Measurements from ENCODE around the gene RAB11FIP5. TPM values are rescaled to one million over a fixed set of nuclear protein-coding genes. Genes with fewer than 3 reads are reported as not detected.
A peak's percentile ranks its signal among the peaks of the same experiment; 100 is the strongest.

RAB11FIP5 gene
- total and polyA plus RNA-seq, 7 experiments from 2014 or later = 5.6 to 13.2 (median 11.2) TPM

DNA sequence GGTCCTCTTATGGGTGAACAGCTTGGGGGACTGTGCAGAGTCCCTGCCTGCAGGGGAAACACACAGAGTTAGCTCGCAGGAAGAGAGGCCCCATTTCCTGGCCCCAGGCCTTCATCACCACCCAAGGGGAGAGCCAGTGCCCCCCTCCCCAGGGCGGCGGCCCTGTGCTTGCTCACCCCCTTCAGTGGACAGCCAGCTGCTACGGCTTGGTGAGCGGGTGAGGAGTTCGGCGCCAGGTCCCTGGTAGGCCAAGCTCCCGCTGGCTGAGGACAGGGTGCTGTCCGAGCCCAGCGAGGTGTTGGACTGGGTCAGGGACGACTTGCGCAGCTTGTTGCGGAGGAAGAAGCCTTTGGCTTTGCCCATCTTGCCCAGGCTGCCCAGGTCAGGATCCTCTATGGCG, 24.0 kb downstream of the RAB11FIP5 start:
- no peak overlapping the region for H3K4me3 Mint-ChIP-seq

DNA sequence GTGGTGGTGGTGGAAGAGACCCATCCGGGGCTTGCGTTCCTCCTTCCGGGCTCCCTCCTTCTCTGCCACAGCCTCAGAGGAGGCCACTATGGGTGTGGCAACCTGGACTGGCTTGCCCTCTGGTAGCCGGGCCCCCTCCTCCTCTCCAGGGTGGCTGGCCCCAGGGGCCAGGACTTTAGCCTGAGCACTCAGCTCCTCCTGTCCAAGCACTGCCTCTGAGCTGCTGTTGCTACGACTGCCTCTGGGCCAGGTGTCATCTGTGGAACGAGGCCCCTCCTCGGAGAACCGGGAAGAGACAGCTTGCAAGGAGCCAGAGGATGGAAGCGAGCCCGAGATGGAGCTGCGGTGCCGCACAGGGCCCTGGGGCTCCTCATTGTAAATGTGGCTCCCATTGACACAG, 24.5 kb downstream of the RAB11FIP5 start:
- intact Hi-C loops (cut with micrococcal nuclease) = loop anchor here in 1 of 2 donors (5.0 kb wide), 1 partner anchor 96 kb away; no protein-coding TSS in a partner anchor
- Mint-ChIP-seq H3K9me3 (no peaks in the 10 kb centered on the region), H3K4me3 (no peak overlapping the region)

More for the DNA sequence above, 24.0 kb downstream of the RAB11FIP5 start:
- ChIA-PET CTCF (interaction anchor here (0.8 to 4.8 kb wide), 3 partner anchors 24 to 88 kb away, joined by 4 to 44 read pairs (median 4); no protein-coding TSS in a partner anchor), POLR2A (no interaction called here)
- intact Hi-C loops (cut with micrococcal nuclease) = loop anchor here in 1 of 2 donors (5.0 kb wide), 1 partner anchor 96 kb away; no protein-coding TSS in a partner anchor
- H3K4me1 ChIP-seq (ENCODE audit: control insufficient read depth in 2 of 2, insufficient read depth in 2 of 2, low read length in 2 of 2) = no peaks in the 10 kb centered on the region
- Mint-ChIP-seq H3K36me3 (peaks cover 0 to 7% (median 3%) of the 10 kb centered on the region in 5 donors), H3K9me3 (no peaks in the 10 kb centered on the region), H3K4me1 (peaks cover 0 to 9% (median 0%) of the 10 kb centered on the region in 7 donors), H3K27ac (no peak overlapping the region), H3K27me3 (no peaks in the 10 kb centered on the region)
- DNase-seq = no peak
- H3K4me3 ChIP-seq (ENCODE audit: low read length) = no peak overlapping the region
- peaks cover 0 to 22% (median 0%) of the 10 kb centered on the region in 3 experiments for H3K36me3 ChIP-seq (ENCODE audit: control insufficient read depth in 2 of 3, insufficient read depth in 3 of 3, low read length in 3 of 3)
- no peaks in the 10 kb centered on the region for H3K27me3 ChIP-seq (ENCODE audit: control insufficient read depth in 2 of 2, insufficient read depth in 2 of 2, low read length in 2 of 2)
- no peak for ATAC-seq
- H3K27ac ChIP-seq (ENCODE audit: low read depth, low read length) = no peak overlapping the region
- no peaks in the 10 kb centered on the region for H3K9me3 ChIP-seq (ENCODE audit: control insufficient read depth in 2 of 3, low read length in 3 of 3)

DNA sequence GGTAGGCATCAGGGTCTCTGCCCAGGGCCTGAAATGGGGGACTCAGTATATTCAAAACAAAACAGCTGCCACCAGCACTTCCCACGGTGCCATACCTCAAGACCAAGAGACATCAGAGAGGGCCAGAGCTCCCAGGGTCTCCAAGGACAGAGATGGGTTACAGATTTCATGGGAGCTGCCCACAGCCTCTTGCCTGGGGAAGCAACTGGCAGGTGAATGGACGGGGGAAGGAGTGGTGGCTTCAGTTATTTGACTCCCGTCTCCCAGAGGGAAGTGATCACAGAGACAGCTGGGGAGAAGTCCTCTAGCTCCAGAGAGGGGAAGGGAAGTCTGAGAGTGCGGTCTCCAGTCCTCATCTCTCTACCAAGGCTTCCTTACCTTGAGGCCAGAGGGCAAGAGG, 25.4 kb downstream of the RAB11FIP5 start:
- Mint-ChIP-seq H3K36me3 (peaks cover 0 to 11% (median 3%) of the 10 kb centered on the region in 5 donors), H3K27me3 (no peaks in the 10 kb centered on the region), H3K4me3 (no peak overlapping the region), H3K9me3 (no peaks in the 10 kb centered on the region), H3K27ac (no peak overlapping the region), H3K4me1 (peaks cover 0 to 2% (median 0%) of the 10 kb centered on the region in 7 donors)
- H3K4me3 ChIP-seq (ENCODE audit: low read length) = no peak overlapping the region
- no peaks in the 10 kb centered on the region for H3K9me3 ChIP-seq (ENCODE audit: control insufficient read depth in 2 of 3, low read length in 3 of 3)
- no peak overlapping the region for H3K27ac ChIP-seq (ENCODE audit: low read depth, low read length)
- POLR2A ChIA-PET = no interaction called here
- ATAC-seq (no peak), DNase-seq (no peak)
- no peaks in the 10 kb centered on the region for H3K4me1 ChIP-seq (ENCODE audit: control insufficient read depth in 2 of 2, insufficient read depth in 2 of 2, low read length in 2 of 2)
- H3K27me3 ChIP-seq (ENCODE audit: control insufficient read depth in 2 of 2, insufficient read depth in 2 of 2, low read length in 2 of 2) = no peaks in the 10 kb centered on the region
- intact Hi-C loops (cut with micrococcal nuclease) = loop anchor here in 1 of 2 donors (5.0 kb wide), 1 partner anchor 95 kb away; no protein-coding TSS in a partner anchor
- CTCF ChIA-PET = interaction anchor here (0.6 to 5.0 kb wide), 4 partner anchors 69 to 126 kb away, joined by 3 to 44 read pairs (median 28); no protein-coding TSS in a partner anchor
- peaks cover 0 to 22% (median 0%) of the 10 kb centered on the region in 3 experiments for H3K36me3 ChIP-seq (ENCODE audit: control insufficient read depth in 2 of 3, insufficient read depth in 3 of 3, low read length in 3 of 3)

More for the DNA sequence above, 24.5 kb downstream of the RAB11FIP5 start:
- Histone ChIP-seq H3K27me3 (ENCODE audit: control insufficient read depth in 2 of 2, insufficient read depth in 2 of 2, low read length in 2 of 2) (no peaks in the 10 kb centered on the region), H3K27ac (ENCODE audit: low read depth, low read length) (no peak overlapping the region), H3K4me3 (ENCODE audit: low read length) (no peak overlapping the region), H3K36me3 (ENCODE audit: control insufficient read depth in 2 of 3, insufficient read depth in 3 of 3, low read length in 3 of 3) (peaks cover 0 to 22% (median 0%) of the 10 kb centered on the region in 3 experiments), H3K9me3 (ENCODE audit: control insufficient read depth in 2 of 3, low read length in 3 of 3) (no peaks in the 10 kb centered on the region), H3K4me1 (ENCODE audit: control insufficient read depth in 2 of 2, insufficient read depth in 2 of 2, low read length in 2 of 2) (no peaks in the 10 kb centered on the region)
- H3K4me1 Mint-ChIP-seq = peaks cover 0 to 5% (median 0%) of the 10 kb centered on the region in 7 donors
- H3K27me3 Mint-ChIP-seq = no peaks in the 10 kb centered on the region
- H3K36me3 Mint-ChIP-seq = peaks cover 0 to 11% (median 3%) of the 10 kb centered on the region in 5 donors
- POLR2A ChIA-PET = no interaction called here
- CTCF ChIA-PET = interaction anchor here (4.8 kb wide), 1 partner anchor 89 kb away, joined by 44 read pairs; no protein-coding TSS in a partner anchor
- DNase-seq (no peak), ATAC-seq (no peak)
- no peak overlapping the region for H3K27ac Mint-ChIP-seq

DNA sequence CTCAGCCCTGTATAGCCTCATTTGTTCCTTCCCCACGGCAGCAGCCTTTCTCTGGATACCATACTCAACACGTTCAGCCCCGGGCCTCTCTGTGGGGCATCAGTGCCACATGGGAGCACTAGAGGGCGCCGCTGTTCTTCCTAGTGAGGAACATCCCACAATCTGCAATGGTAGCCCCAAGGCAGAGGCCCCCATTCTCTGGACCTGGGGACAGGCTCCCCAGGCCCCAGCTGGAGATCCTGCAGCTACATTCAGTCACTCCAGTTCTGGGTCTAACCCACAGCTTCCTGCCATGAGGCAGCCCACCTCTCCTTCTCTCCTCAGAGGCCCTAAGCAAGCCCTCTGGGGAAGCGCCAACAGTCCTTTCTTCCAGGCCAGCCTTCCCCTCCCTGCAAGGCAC, 27.1 kb downstream of the RAB11FIP5 start:
- H3K27me3 Mint-ChIP-seq = no peaks in the 10 kb centered on the region
- H3K4me1 ChIP-seq (ENCODE audit: control insufficient read depth in 2 of 2, insufficient read depth in 2 of 2, low read length in 2 of 2) = no peaks in the 10 kb centered on the region
- H3K9me3 Mint-ChIP-seq = no peaks in the 10 kb centered on the region
- H3K4me1 Mint-ChIP-seq = peaks cover 0 to 2% (median 0%) of the 10 kb centered on the region in 7 donors
- no peaks in the 10 kb centered on the region for H3K27me3 ChIP-seq (ENCODE audit: control insufficient read depth in 2 of 2, insufficient read depth in 2 of 2, low read length in 2 of 2)
- peak overlapping the region in 1 of 9 donors; percentile 13 for H3K27ac Mint-ChIP-seq
- H3K4me3 Mint-ChIP-seq = no peak overlapping the region
- H3K27ac ChIP-seq (ENCODE audit: low read depth, low read length) = no peak overlapping the region
- CTCF ChIA-PET = interaction anchor here (0.7 to 5.0 kb wide), 15 partner anchors 9 to 148 kb away, joined by 3 to 44 read pairs (median 4); partner anchors contain the start of genes CCT7 and RAB11FIP5
- no peak overlapping the region for H3K4me3 ChIP-seq (ENCODE audit: low read length)
- DNase-seq (peak; percentile 52 to 79 (median 71)), ATAC-seq (peak; percentile 92)
- peaks cover 0 to 11% (median 3%) of the 10 kb centered on the region in 5 donors for H3K36me3 Mint-ChIP-seq
- intact Hi-C loops (cut with micrococcal nuclease) = loop anchor here (1.0 to 5.0 kb wide), 6 partner anchors 14 to 127 kb away; partner anchors contain the start of gene SFXN5 (in 1 of the 2)
- no peaks in the 10 kb centered on the region for H3K9me3 ChIP-seq (ENCODE audit: control insufficient read depth in 2 of 3, low read length in 3 of 3)
- POLR2A ChIA-PET = interaction anchor here (1.1 kb wide), 1 partner anchor 92 kb away, joined by 3 read pairs; no protein-coding TSS in a partner anchor
- H3K36me3 ChIP-seq (ENCODE audit: control insufficient read depth in 2 of 3, insufficient read depth in 3 of 3, low read length in 3 of 3) = peaks cover 0 to 22% (median 0%) of the 10 kb centered on the region in 3 experiments

DNA sequence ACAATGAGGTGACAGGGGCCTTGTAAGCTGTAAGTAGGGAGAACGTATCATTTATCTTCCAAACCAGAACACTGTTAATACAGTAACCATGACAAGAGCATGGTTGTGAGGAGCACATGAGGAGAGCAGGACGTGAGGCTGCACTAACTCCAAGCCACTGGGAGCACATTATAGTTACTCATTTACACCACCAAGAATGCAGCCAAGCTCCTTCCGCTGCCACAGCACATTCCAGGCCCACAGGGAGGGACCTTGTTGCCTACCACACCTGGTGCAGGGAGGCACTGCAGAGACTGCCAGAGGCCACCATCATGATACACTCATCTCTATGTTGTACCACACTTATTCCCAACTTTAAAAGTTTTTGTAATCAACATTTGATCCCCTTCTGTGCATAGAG, 27.8 kb downstream of the RAB11FIP5 start:
- DNase-seq (no peak), ATAC-seq (no peak)
- H3K9me3 Mint-ChIP-seq = no peaks in the 10 kb centered on the region
- H3K27me3 Mint-ChIP-seq = no peaks in the 10 kb centered on the region
- no peaks in the 10 kb centered on the region for H3K27me3 ChIP-seq (ENCODE audit: control insufficient read depth in 2 of 2, insufficient read depth in 2 of 2, low read length in 2 of 2)
- H3K36me3 ChIP-seq (ENCODE audit: control insufficient read depth in 2 of 3, insufficient read depth in 3 of 3, low read length in 3 of 3) = peaks cover 0 to 22% (median 0%) of the 10 kb centered on the region in 3 experiments
- H3K4me3 Mint-ChIP-seq = no peak overlapping the region
- H3K27ac ChIP-seq (ENCODE audit: low read depth, low read length) = no peak overlapping the region
- peaks cover 0 to 2% (median 0%) of the 10 kb centered on the region in 7 donors for H3K4me1 Mint-ChIP-seq
- H3K36me3 Mint-ChIP-seq = peaks cover 0 to 11% (median 3%) of the 10 kb centered on the region in 5 donors
- H3K4me1 ChIP-seq (ENCODE audit: control insufficient read depth in 2 of 2, insufficient read depth in 2 of 2, low read length in 2 of 2) = no peaks in the 10 kb centered on the region
- ChIA-PET POLR2A (no interaction called here), CTCF (interaction anchor here (1.1 to 5.0 kb wide), 15 partner anchors 8 to 128 kb away, joined by 3 to 44 read pairs (median 4); partner anchors contain the start of gene RAB11FIP5)
- intact Hi-C loops (cut with micrococcal nuclease) = loop anchor here (1.0 to 5.0 kb wide), 6 partner anchors 14 to 127 kb away; partner anchors contain the start of gene SFXN5 (in 1 of the 2)
- no peak overlapping the region for H3K4me3 ChIP-seq (ENCODE audit: low read length)
- H3K9me3 ChIP-seq (ENCODE audit: control insufficient read depth in 2 of 3, low read length in 3 of 3) = no peaks in the 10 kb centered on the region
- no peak overlapping the region for H3K27ac Mint-ChIP-seq

DNA sequence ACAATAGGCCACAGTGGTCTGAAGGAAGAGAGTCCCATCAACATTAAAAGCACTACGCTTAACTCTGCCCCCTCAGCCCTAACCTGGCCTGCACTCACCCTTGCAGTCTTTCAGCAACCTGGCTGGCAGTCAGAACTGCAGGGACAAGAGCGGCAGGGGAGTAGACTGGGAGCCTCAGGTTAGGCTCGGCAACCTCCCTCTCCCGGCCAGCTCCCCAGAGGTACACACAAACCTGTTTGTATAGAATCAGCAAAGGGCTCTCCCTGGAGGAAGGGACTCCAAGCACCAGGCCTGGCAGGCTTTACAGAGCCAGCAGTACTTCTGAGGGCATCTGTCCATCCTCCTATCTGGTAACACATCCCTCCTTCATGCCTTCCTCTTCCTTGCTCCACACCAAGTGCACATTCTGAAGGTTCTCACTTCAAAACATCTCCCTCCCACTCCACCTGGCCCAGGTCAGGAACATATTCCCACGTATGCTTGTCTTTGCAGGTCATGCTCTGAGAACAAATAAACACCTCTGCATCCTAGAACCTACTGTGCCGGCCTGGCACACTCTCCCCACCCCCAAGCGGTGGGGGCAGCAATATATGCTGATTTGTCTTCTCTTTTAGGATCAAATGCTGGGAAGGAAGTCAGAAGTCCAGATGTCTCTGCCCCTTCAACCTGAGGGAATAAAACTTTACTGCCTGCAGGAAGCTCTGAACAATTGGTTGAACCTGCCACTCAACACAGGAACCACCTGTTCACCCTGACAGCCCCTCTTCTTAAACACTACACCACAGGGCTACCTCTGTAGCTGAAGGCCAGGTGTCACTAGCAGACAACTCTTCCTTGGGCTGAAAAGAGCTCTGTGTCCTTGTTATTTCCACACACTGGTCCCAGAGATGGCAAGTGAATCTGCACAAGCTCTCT, 28.6 kb downstream of the RAB11FIP5 start:
- ATAC-seq = no peak
- no peaks in the 10 kb centered on the region for H3K27me3 Mint-ChIP-seq
- DNase-seq = no peak
- Histone ChIP-seq H3K27ac (ENCODE audit: low read depth, low read length) (no peak overlapping the region), H3K36me3 (ENCODE audit: control insufficient read depth in 2 of 3, insufficient read depth in 3 of 3, low read length in 3 of 3) (peaks cover 0 to 22% (median 0%) of the 10 kb centered on the region in 3 experiments), H3K27me3 (ENCODE audit: control insufficient read depth in 2 of 2, insufficient read depth in 2 of 2, low read length in 2 of 2) (no peaks in the 10 kb centered on the region), H3K4me3 (ENCODE audit: low read length) (no peak overlapping the region), H3K9me3 (ENCODE audit: control insufficient read depth in 2 of 3, low read length in 3 of 3) (no peaks in the 10 kb centered on the region), H3K4me1 (ENCODE audit: control insufficient read depth in 2 of 2, insufficient read depth in 2 of 2, low read length in 2 of 2) (no peaks in the 10 kb centered on the region)
- intact Hi-C loops (cut with micrococcal nuclease) = no loop called here
- H3K27ac Mint-ChIP-seq = peak overlapping the region in 1 of 9 donors; percentile 62
- ChIA-PET CTCF (interaction anchor here (1.3 to 5.0 kb wide), 9 partner anchors 16 to 128 kb away, joined by 3 to 44 read pairs (median 7); no protein-coding TSS in a partner anchor), POLR2A (no interaction called here)
- peaks cover 0 to 11% (median 3%) of the 10 kb centered on the region in 5 donors for H3K36me3 Mint-ChIP-seq
- no peak overlapping the region for H3K4me3 Mint-ChIP-seq
- H3K9me3 Mint-ChIP-seq = no peaks in the 10 kb centered on the region
- peaks cover 0 to 3% (median 0%) of the 10 kb centered on the region in 7 donors for H3K4me1 Mint-ChIP-seq

Data from naive thymus-derived CD4-positive, alpha-beta T cell (primary cell).